Fibroblast of lung (primary cell): ENCODE data around the gene FBXO34. TPM values are rescaled to one million over a fixed set of nuclear protein-coding genes. Genes with fewer than 3 reads are reported as not detected.

Source experiments
- DNase-seq, 2 donors: peaks; one replicate each; pipeline versions ENCODE4 v3.0.0 to v3.0.0-alpha.2; 2010; ENCODE audit warnings: low read depth in 2 of 2
- H2AFZ ChIP-seq: 2 replicates; pipeline ENCODE4 v1.5.1; 2012; ENCODE audit warnings: low read length, control low read depth, inconsistent platforms
- H3K27ac ChIP-seq: 2 replicates; pipeline ENCODE4 v1.5.1; 2011; ENCODE audit warnings: low read length, control low read depth; ENCODE audit not compliant: insufficient read depth
- H3K27me3 ChIP-seq: 2 replicates; pipeline ENCODE4 v1.5.1; 2011; ENCODE audit warnings: mild to moderate bottlenecking, low read length; ENCODE audit not compliant: control insufficient read depth, insufficient read depth
- H3K36me3 ChIP-seq: 2 replicates; pipeline ENCODE4 v1.5.1; 2011; ENCODE audit warnings: low read length; ENCODE audit not compliant: control insufficient read depth, insufficient read depth
- H3K4me1 ChIP-seq: 2 replicates; pipeline ENCODE4 v1.5.1; 2011; ENCODE audit warnings: low read length; ENCODE audit not compliant: control insufficient read depth, insufficient read depth; ENCODE audit errors: extremely low read depth
- H3K4me2 ChIP-seq: 2 replicates; pipeline ENCODE4 v1.5.1; 2011; ENCODE audit warnings: low read length, control low read depth; ENCODE audit not compliant: insufficient read depth; ENCODE audit errors: extremely low read depth
- H3K4me3 ChIP-seq, 4 experiments: fragments of 200-600 bp in 1 of 4; sonication (generic) in 1 of 4; replicated peaks in 1 of 4; 2 replicates each; pipeline ENCODE4 v1.5.1; 2011 to 2016; ENCODE audit warnings: low read length in 4 of 4, low read depth in 3 of 4, mild to moderate bottlenecking in 3 of 4, control low read depth in 2 of 4, inconsistent platforms in 1 of 4, mixed read lengths in 1 of 4; ENCODE audit not compliant: insufficient read depth in 1 of 4; ENCODE audit errors: control extremely low read depth in 1 of 4
- H3K79me2 ChIP-seq: 2 replicates; pipeline ENCODE4 v1.5.1; 2012; ENCODE audit warnings: mild to moderate bottlenecking, low read length, inconsistent platforms; ENCODE audit not compliant: control insufficient read depth, insufficient read depth
- H3K9ac ChIP-seq: 2 replicates; pipeline ENCODE4 v1.5.1; 2011; ENCODE audit warnings: mild to moderate bottlenecking, low read length, control low read depth; ENCODE audit not compliant: insufficient read depth
- H3K9me3 ChIP-seq: 2 replicates; pipeline ENCODE4 v1.5.1; 2012; ENCODE audit warnings: low read depth, low read length; ENCODE audit not compliant: control insufficient read depth, insufficient read depth
- H4K20me1 ChIP-seq: 2 replicates; pipeline ENCODE4 v1.5.1; 2011; ENCODE audit warnings: low read length; ENCODE audit not compliant: control insufficient read depth, insufficient read depth; ENCODE audit errors: extremely low read depth
- CTCF ChIP-seq, 2 donors: IDR thresholded peaks in 1 of 2; conservative IDR thresholded peaks in 1 of 2; 1 replicate in 1 of 2; 2 replicates in 1 of 2; pipeline ENCODE4 v1.5.1; 2011 to 2012; ENCODE audit warnings: low read length in 2 of 2, control low read depth in 1 of 2, inconsistent platforms in 1 of 2, low read depth in 1 of 2, mild to moderate bottlenecking in 1 of 2
- EZH2 ChIP-seq: IDR thresholded peaks from 2 replicates; pipeline ENCODE4 v1.5.1; 2012; ENCODE audit warnings: low read length, control low read depth, mild to moderate bottlenecking; ENCODE audit errors: missing control alignments
- polyA plus RNA-seq, 2 donors: library from polyadenylated mRNA; depleted of rRNA in 1 of 2; stranded (reverse) in 1 of 2; unstranded in 1 of 2; fragments of >200 nt; gene quantifications; 2 replicates each; pipeline ENCODE4 v1.2.1, GENCODE V29; 2011 to 2012; ENCODE audit warnings: missing spikeins in 1 of 2
- total RNA-seq: library from RNA; depleted of rRNA; stranded (reverse); fragments of >200 nt; gene quantifications from 2 replicates; pipeline ENCODE4 v1.2.1, GENCODE V29; 2014

The FBXO34 gene
- total and polyA plus RNA-seq, 2 donors (not counting 1 experiment from before 2014, with no cell fraction given): 20.8 to 29.1 TPM

- Histone ChIP-seq H3K4me2 (peak overlapping the region; percentile 53), H3K27me3 (no peaks in the 10 kb centered on the region), H3K9me3 (no peaks in the 10 kb centered on the region), H3K36me3 (no peaks in the 10 kb centered on the region), H3K79me2 (peaks cover 43% of the 10 kb centered on the region), H3K4me1 (peaks cover 3% of the 10 kb centered on the region), H2AFZ (no peak overlapping the region), H3K4me3 (peak overlapping the region; percentile 62 to 94 (median 87)), H3K27ac (peak overlapping the region; percentile 93), H3K9ac (no peak overlapping the region), H4K20me1 (no peaks in the 10 kb centered on the region)
- no peak for DNase-seq
- TF ChIP-seq CTCF (conservative IDR thresholded peaks at IDR 0.05 in 1 of 2, IDR thresholded peaks at IDR 0.05 in 1 of 2; ENCODE audit: low read depth in 1 of 2, low read length in 2 of 2) (no peak), EZH2 (no peak)
These were observed 1.2 kb downstream of the FBXO34 start for GRCh38 chr14:55272387-55272786.

GRCh38 chr14:55272922-55273321 lies 1.7 kb downstream of the FBXO34 start:
- TF ChIP-seq CTCF (conservative IDR thresholded peaks at IDR 0.05 in 1 of 2, IDR thresholded peaks at IDR 0.05 in 1 of 2; ENCODE audit: low read depth in 1 of 2, low read length in 2 of 2) (no peak), EZH2 (no peak)
- Histone ChIP-seq H3K27me3 (no peaks in the 10 kb centered on the region), H3K4me1 (peaks cover 3% of the 10 kb centered on the region), H3K79me2 (peaks cover 48% of the 10 kb centered on the region), H3K36me3 (no peaks in the 10 kb centered on the region), H3K27ac (no peak overlapping the region), H3K4me3 (peak overlapping the region; percentile 20 to 94 (median 76)), H2AFZ (no peak overlapping the region), H3K4me2 (peak overlapping the region; percentile 53), H3K9ac (no peak overlapping the region), H4K20me1 (no peaks in the 10 kb centered on the region), H3K9me3 (no peaks in the 10 kb centered on the region)
- no peak for DNase-seq

GRCh38 chr14:55274146-55274545 lies 2.9 kb downstream of the FBXO34 start:
- peaks cover 56% of the 10 kb centered on the region for H3K79me2 ChIP-seq
- DNase-seq: no peak
- peaks cover 3% of the 10 kb centered on the region for H3K4me1 ChIP-seq
- H3K36me3 ChIP-seq: no peaks in the 10 kb centered on the region
- H4K20me1 ChIP-seq: no peaks in the 10 kb centered on the region
- no peak overlapping the region for H3K27ac ChIP-seq
- TF ChIP-seq CTCF (conservative IDR thresholded peaks at IDR 0.05 in 1 of 2, IDR thresholded peaks at IDR 0.05 in 1 of 2; ENCODE audit: low read depth in 1 of 2, low read length in 2 of 2) (no peak), EZH2 (no peak)
- no peaks in the 10 kb centered on the region for H3K27me3 ChIP-seq
- H3K9ac ChIP-seq: no peak overlapping the region
- H2AFZ ChIP-seq: no peak overlapping the region
- H3K9me3 ChIP-seq: no peaks in the 10 kb centered on the region
- no peak overlapping the region for H3K4me3 ChIP-seq
- H3K4me2 ChIP-seq: peak overlapping the region; percentile 15
